GM21515 (cell line): ENCODE measurements around the gene GFAP.

Experiments
- ATAC-seq: cut with Tn5 transposase; IDR thresholded peaks from one replicate; pipeline ENCODE4 v1.9.1; 2021; ENCODE audit not compliant: unreplicated experiment

Gene GFAP

DNA sequence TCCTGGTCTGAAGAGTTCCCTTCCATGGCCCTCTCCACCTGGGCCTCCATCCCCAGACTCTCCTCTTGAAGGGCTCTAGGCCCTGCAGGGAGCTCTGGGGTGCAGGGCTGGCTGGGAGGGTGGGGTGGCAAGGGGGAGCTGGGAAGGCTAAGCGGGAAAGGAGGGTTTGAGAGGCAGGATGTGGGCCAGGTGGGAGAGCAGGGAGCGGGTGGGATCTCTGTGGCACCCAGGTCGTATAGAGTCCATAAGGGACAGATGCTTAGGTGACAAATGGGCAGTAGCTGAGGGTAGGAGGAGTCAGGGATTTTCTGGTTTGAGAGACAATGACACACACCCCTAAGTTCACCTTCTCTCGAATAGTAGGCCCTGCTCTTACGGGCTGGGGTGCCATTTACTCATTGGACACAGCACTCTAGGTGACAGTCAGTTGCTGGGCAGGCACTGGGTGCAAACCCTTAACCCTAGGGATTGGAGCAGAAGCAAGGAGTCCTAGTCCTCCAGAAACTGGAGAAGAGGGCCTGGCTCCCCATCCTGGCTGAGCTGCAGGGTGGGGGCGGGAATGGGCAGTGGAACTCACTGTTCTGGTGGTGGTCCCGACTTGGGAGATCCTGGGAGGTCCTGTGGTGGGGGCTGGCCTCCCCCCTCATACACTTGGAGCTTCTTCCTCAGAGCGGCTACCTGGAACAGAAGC is 16.9 kb upstream of the GFAP start:
- ATAC-seq, result no peak

DNA sequence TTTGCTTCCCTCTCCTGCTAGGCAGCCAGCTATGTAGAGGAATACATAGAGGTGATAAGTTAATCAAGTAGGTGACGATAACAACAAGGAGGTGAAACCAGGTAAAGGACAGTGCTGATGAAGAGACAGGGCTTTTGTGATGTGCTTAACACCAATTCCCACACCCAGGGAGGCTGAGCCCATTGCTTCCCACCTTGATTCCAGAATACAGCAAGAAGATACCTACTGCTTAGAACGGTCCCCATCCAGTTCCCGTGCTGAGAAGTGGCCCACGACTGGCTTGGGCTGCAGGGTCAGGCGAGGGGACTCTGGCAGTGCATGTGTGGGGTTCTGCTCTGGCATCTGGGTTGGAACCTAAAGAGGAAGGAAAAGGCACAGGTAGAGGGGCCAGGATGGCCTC is 16.1 kb upstream of the GFAP start:
- ATAC-seq, result no peak

DNA sequence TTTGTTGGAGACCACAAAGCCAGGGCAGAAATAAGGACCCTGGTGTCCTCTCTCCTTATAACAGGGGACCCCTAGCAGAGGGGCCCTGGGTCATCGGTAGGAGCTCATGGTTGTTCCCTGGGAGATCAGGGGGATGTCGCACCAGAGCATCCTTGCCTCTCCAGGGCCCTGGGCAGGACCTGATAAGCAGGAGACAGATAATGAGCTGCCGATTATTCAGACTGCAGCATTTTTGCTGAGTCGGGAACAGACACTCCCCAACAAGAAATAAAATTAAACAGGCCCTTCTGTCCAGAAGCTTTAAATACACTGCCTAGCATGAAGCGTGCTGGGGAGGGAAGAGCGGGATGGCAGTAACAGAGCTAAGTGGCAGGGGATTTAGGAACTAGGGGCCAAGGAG is 15.4 kb upstream of the GFAP start:
- ATAC-seq, result no peak

DNA sequence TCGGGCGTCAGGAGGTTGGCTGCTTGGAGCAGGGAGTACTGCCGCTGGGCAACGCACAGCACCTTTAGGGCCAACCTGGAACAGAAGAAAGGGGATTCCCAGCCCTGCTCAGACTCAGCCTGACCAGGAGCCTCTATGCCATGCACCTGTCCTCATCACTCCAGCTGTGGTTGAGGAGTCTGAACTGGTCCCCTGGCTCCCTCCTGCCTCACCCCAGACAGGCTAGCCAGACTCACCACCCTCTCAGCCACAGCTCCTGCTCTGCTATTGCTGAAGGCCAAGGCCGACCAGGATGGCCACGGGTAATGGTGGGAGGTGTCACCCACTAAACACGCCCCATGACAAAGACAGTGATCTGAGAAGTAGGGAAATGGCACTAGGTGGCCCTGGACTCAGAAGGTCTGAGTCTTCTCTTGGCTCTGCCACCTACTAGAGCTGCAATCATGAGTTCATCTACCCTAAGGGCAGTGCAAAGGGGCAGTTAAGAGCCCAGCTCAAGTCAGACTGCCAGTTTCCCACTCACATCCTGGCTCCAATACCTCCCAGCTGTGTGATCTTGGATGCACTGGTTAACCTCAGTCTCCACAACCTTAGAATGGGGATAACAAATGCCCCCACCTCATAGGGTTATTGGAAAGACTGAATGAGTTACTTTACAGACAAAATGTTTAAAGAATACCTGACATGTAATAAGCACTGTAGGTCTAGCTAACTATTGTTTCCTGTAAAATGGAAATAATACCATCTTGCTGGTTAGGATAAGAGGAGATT is 13.8 kb upstream of the GFAP start:
- ATAC-seq, result no peak

DNA sequence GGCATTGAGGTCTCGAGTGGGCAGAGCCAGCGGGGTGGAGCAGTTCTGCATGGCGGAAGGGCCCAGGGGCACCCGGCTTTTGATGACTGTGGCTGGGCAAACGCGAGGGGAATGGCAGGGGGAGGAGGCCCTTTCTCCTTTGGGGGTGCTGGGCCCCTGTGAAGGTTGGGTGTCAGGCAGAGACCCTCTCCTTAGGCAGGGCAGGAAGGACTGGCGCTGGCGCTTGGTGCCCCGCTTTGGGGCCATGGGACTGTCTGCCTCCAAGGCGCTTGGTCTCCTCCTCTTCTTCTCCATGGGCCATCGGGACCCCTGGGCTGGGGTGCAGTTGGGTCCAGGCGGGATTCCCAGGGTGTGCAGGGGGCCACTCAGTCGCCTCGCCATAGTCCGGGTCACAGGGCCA is 12.8 kb upstream of the GFAP start:
- ATAC-seq, result no peak

DNA sequence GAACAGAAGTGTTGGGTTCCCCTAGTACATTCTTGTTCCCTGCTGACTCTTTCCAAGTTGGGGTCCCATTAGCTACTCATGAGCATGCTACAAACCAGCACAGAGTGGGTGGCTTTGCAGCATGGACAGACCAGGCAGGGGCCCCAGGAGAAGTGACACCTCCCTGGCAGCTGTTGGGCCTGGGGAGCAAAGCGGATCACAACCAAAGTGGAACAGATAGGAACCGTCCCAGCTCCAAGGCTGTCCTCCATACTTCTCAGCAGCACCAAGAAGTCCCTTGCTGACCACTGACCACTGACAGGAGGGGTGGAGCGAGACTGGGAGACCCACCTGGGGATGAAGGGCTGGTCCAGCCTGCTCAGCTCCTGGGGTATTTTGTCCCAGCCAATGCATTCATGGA is 12.4 kb upstream of the GFAP start:
- ATAC-seq, result no peak

DNA sequence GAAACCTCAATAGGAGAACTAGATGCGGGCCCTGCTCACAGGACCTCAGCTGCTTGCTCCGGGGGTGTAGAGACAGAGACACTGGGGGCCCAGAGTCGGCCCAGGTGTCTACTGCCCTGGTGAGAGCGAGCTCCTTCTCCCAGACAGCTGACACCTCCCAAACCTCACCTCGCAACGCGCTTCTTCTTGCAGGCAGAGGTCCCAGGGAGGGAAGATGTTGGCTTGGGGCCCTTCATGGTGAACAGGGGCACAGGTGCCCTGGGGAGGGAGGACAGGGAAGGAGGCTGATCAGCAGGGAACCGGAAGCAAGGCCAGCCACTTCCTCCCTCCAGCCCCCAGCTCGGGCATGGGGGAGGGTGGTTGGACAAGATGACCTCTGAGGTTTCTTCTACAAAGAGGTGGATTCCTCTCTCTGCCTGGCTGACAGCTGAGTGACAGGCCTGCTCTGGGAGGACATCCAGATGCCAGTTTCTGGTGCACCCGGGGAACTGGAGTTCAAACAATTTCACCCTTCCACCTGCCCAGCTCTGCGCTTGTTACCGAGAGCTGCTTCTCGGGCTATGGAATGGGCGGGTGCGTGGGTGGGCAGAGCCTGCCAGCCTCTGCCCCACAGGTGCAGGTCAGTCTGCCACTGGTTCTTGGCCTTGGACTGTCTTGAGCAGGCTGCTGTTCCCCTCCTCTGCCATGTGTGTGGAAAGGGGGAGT is 11.7 kb upstream of the GFAP start:
- no peak for ATAC-seq

DNA sequence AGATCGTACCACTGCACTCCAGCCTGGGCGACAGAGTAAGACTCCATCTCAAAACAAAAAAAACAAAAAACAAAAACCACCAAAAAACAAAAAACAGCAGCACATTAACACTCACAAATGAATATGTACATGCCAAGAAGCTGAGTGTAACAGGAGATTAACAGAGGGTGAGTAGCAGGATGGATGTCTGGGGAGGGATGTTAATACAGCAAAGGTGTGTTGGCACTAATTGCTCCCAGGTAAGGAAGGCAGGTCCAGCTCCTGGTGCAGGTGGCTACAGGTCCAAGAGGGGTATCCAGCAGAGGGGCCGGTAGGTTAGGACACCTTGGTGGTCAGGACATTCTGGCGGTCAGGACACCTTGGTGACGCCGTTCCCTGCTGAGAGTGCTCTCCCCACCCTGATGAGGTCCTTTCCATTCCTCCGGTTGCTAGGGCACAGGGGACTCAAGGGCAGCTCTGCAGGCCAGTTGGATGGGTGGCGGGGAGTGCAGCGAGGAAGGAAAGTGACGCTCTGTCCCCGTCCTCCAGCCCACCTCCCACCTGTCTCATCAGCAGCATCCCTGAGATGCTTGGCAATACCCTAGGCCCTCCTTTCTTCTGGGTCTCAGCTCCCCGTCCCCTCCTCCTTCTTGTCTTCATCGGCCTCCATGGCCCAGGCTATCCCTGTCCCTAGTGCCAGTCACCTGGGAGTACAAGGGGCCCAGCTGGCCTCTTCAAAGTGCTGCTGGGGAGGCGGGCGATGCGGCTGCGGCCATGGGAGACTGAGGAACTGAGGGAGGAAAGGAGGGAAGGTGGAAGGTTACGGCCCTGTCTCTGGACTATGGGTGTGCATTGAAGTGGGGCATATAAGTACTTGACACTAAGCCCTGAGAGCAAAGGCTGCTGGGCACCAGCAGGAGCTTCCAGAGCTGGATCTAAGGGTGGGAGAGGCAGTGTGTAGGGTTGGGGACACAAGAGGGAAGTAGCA is 10.7 kb upstream of the GFAP start:
- no peak for ATAC-seq

DNA sequence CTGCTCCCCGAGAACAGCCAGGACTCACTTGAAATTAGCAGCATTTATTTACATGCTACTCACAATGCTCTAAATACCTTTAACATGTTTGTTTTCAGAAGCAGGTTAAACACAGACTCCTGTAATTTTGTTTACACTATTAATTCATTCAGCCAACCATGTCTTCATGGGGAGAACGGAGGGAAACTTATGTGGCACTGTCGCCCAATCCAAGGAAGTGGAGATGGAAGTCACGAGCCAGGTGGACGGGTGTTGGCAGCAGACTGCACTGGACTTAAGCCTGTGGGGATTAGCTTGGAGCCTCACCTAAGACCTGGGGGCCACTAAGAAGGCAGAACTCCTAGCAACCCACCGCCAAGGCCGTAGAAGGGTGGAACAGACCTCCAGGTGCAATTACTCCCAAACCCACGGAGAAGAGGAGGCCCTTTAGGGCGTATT is 8.8 kb upstream of the GFAP start:
- no peak for ATAC-seq

DNA sequence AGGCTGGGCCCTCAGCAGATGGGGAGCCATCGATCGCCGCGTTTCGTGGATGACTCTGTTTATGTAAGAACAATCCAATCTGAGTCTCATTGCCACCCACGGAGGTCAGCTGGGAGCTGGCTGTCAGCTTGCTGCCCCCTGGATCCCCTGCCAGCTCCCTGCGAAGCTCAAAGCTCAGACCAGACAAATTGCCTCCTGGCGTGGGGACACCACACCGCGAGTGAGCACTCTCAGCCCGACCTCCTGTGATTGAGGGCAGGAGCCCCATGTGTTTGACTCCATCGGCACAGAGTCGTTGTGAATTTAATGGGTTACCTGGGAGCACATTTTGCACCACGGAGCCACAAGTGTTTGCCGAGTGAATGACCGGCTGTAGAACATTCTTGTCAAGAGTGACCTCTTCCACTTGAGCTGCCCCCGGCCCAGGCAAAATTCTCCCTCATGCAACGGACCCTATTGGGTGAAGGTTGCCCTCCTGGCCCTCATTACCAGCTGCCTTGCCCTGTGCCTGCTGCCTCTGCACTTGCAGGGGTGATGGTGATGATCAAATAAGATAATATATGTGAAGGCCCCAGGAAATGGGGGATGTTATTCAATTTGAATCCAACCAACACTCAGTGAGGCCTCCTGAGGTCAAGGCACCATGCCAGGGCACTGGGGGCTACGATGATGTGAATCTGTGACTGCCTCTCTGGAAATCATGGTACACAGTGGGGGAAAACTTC is 7.6 kb upstream of the GFAP start:
- ATAC-seq, result no peak

DNA sequence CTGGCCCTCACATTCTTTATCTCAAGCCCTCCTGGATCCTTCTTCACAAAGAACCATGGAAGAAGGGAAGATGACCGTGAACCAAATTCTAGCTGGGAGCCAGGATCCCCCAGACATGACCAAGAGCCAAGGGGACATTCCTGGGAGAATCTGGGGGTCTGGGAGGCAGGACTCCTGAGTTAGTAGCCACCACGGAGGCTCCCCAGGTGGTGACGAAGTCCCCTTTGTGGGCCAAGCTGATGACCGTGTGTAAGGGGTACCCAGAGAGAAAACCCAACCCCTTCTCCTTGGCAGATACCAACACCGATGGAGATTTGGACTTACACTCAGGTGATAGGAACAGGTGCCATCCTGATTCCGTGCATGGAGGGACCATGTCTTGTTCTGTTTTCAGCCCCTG is 6.8 kb upstream of the GFAP start:
- ATAC-seq, result no peak

DNA sequence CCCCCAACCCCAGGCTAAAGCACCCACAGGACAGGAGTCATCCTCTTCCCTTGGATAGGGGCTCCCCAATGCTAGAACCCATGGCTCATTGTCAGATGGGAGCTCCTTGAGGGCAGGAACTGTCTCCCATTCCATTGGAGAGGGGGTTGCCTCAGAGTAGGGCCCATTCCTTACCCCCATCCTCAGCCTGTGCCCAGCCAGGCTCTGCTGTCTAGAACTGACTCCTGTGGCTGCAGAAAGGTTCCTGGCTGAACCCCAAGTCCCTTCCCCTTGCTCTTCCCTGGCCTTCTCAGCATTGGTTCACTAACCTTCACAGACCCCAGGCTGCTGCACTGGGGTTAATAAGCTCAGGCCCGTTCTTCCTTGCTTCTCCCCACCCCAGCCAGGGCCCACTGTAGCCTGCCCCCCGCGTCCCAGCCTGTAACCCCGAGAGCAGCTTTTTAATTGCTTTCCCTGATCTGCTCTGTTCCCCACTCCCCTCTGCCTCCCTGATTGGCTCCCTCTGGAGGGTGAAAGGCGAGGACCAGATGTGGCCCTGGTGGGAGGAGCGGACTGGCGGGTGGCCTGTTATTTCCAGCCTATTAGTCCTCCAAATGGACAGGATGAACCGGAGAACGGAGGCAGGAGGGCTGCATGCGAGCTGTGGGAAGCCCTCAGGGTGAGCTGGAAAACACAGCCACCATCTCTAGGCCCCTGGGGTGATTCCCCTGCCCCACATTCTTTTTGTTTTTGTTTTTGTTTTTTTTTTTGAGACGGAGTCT is 6.0 kb upstream of the GFAP start:
- ATAC-seq, result no peak

DNA sequence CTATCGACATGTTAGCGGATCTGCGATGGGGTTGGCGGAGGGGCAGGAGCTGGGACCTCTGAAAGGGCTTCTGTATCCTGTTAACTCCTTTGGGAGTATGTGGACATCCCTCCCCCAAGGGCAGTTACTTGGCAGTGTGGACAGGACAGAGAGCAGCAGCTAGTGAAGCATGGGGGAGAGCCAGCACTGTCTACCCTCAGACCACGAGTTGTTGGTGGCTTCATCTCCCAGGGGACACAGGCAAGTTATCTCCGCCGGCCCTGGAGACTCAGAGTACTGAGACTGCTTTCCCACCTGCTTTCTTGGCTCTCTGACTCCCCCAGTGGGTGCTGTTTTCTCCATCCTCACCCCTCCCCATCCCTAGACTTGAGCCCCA is 5.3 kb upstream of the GFAP start:
- ATAC-seq, result no peak

DNA sequence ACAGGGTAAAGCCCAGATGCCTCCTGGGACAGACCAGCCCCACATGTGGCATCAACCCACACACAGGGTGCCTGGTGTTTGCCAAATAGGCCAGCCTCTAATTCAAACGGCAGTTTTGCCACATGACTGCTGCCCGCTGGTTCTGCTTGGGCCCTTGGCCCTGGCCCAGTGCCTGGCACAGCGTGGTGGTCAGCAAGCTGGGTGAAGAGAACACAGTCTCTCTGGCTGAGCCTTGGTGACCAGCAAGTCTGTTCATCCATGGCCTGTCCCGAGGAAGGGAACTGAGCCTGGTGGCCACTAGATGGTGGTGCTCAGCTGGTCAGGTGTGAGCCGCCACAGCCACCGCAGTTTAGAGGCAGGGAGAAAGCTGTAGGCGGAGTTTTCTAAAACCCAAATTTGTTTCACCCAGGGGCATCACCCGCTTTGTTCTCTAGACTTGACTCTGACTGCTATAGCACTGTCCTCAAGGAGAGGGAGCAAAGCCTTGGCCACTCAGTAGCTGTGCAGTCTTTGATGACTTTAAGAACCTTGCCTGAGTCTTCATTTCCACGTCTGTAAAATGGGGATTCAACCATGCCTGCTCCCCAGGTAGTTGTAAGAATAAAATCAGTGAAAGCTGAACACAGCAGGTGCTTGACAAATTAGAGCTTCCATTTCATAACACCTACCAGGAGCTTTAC is 4.7 kb upstream of the GFAP start:
- ATAC-seq, result no peak

DNA sequence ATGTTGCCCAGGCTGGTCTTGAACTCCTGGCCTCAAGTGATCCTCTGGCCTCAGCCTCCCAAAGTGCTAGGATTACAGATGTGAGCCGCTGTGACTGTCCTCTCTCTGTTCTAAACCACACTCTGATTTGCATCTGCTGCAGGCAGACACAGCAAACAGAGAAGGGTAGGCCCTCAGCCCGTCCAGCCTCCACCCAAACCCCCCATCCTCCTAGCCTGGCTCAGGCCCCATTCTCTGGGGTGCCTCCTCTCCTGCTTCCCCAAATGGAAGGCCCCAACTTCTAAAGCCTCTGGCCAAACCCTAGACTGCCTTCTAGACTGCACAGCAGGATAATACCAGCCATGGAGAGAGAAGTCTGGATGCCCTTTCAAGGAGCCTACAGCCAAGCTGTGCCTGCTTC is 4.1 kb upstream of the GFAP start:
- no peak for ATAC-seq

DNA sequence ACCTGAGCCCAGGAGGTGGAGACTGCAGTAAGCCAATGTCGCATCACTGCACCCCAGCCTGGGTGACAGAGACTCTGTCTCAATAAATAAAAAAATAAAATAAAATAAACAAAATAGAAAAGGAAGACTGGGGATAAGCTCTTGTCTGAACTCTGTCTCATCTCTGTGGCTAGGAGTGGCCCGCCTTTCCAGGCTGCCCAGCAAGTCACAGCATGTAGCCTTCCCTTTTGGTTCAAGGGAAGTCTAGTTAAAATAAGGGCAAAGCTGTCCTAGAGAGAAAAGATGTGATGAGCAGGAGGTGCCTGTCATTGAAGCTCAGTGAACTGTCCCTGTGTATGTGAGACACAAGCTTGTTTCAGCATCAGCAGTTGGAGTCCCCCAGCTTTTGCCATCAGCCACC is 2.7 kb upstream of the GFAP start:
- no peak for ATAC-seq

DNA sequence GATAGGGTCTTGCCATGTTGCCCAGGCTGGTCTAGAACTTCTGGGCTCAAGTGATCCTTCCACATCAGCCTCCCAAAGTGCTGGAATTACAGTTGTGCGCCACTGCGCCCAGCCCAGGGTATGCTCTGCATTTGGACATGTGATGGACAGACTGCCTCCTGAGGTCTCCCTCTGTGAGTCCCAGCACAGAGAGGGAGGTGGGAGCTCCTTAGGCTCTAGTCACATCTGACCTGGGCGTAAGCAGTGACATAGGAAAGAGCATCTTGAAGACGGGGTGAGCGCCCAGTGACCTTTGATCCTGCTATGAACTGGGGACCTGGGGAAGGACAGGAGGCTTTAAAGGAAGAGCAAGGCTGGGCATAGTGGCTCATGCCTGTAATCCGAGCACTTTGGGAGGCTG is 2.2 kb upstream of the GFAP start:
- no peak for ATAC-seq

DNA sequence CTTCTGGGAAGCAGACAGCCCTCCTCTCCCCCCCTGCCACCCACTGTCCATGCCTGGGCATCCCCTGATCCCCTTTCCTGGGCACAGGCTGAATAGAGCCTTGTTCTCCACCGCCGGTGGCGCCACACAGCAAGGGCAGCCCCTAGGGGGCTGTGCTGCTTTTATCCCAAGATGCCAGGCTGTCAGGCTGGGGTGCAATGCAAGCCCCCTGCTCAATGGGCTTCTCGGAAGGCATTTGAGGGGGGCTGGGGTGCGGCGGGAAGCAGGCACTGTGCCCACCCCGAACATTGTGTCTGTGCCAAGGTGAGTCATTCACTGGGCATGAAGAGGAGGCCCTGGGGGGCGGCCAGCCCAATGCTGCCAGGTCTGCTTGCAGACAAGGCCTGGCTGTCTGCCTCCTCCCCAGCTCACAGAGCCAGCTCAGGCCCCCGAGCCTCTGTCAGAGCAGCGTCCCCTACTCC is 1.5 kb upstream of the GFAP start:
- ATAC-seq, result no peak
